GM06990 (cell line): ENCODE data around the gene SERINC1.

Experiments used
- DNase-seq: peaks from one replicate; pipeline ENCODE4 v3.0.0-alpha.2; 2011; ENCODE audit not compliant: insufficient read length; ENCODE audit errors: extremely low read depth
- H3K27me3 ChIP-seq: replicated peaks from 2 replicates; pipeline ENCODE4 v1.6.0; 2011; ENCODE audit warnings: low read length; ENCODE audit not compliant: control insufficient read depth, insufficient read depth
- H3K36me3 ChIP-seq: 2 replicates; pipeline ENCODE4 v1.5.1; 2011; ENCODE audit warnings: low read length; ENCODE audit not compliant: control insufficient read depth, insufficient read depth
- H3K4me3 ChIP-seq: replicated peaks from 2 replicates; pipeline ENCODE4 v1.5.1; 2011; ENCODE audit warnings: low read depth, mild to moderate bottlenecking, control low read depth, low read length
- TF ChIP-seq, protein P1 (sequence below): IDR thresholded peaks from 2 replicates; pipeline ENCODE4 v1.5.1; 2011; ENCODE audit warnings: low read length, control low read depth, mild to moderate bottlenecking, inconsistent platforms; ENCODE audit not compliant: insufficient read depth, poor library complexity, severe bottlenecking

SERINC1 gene

DNA sequence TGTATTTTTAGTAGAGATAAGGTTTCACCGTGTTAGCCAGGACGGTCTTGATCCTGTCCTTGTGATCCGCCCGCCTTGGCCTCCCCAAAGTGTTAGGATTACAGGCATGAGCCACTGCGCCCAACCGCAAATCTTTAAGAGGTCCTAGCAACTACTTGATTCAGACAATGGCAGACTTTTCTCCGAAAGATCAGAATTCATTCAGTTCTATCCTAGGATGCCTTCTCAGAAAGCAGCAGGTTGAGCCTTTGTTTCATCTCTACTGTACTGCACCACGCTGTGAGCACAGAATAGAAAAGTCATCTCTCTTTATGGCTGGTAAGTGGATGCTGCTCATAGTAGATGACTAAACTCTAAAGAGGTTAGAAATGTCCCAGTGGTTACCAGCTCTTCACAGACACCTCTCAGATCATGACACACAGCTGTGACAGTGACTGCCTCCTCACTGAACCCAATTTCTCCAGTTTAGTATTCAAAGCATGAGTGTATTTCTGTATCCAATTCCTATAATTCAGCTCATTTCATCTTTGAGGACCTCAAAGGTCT lies 78.2 kb downstream of the SERINC1 start:
- Histone ChIP-seq H3K36me3 (no peaks in the 10 kb centered on the region), H3K27me3 (no peaks in the 10 kb centered on the region), H3K4me3 (no peak overlapping the region)
- TF ChIP-seq, protein P1, sequence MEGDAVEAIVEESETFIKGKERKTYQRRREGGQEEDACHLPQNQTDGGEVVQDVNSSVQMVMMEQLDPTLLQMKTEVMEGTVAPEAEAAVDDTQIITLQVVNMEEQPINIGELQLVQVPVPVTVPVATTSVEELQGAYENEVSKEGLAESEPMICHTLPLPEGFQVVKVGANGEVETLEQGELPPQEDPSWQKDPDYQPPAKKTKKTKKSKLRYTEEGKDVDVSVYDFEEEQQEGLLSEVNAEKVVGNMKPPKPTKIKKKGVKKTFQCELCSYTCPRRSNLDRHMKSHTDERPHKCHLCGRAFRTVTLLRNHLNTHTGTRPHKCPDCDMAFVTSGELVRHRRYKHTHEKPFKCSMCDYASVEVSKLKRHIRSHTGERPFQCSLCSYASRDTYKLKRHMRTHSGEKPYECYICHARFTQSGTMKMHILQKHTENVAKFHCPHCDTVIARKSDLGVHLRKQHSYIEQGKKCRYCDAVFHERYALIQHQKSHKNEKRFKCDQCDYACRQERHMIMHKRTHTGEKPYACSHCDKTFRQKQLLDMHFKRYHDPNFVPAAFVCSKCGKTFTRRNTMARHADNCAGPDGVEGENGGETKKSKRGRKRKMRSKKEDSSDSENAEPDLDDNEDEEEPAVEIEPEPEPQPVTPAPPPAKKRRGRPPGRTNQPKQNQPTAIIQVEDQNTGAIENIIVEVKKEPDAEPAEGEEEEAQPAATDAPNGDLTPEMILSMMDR = no peak
- DNase-seq = no peak
